K562 (cell line): ENCODE data around the gene PYROXD2. TPM values are rescaled to one million over a fixed set of nuclear protein-coding genes. Genes with fewer than 3 reads are reported as not detected.

Experiments
- ATAC-seq: fragments of 200-7000 bp; cut with Tn5 transposase; 3 replicates; pipeline ENCODE4 v1.9.1; 2020; ENCODE audit warnings: moderate library complexity
- BruUV-seq: library from RNA; stranded (reverse); fragments of 400-500 nt; replicated peaks from 2 replicates; lab custom pipeline; 2021; lab: Mats Ljungman, UMichigan
- CTCF ChIA-PET: fragments of 300-600 bp; formaldehyde crosslinking; extraction: SDS; loops from one replicate; lab custom pipeline; 2021; ENCODE audit warnings: low intra/inter-chr PET ratio; lab: Yijun Ruan, JAX
- POLR2A ChIA-PET: fragments of 300-600, 350-650 bp; sonication (Branson Sonifier 250); formaldehyde crosslinking; extraction: SDS; loops from one replicate; lab custom pipeline; 2021; ENCODE audit warnings: antibody characterized with exemption, inconsistent platforms; lab: Yijun Ruan, JAX
- DNase-seq, 4 experiments: peaks; one replicate each; pipeline versions ENCODE4 v3.0.0 to v3.0.0-alpha.2; 2011 to 2018; ENCODE audit warnings: low spot score in 3 of 4, mixed read lengths in 3 of 4; ENCODE audit errors: extremely low read depth in 1 of 4
- FAIRE-seq: peaks from 2 replicates; lab custom pipeline; 2011; peaks lifted over from hg19 to GRCh38; lab: Jason Lieb, UNC
- H2AFZ ChIP-seq: 2 replicates; pipeline ENCODE4 v1.6.0; 2011; ENCODE audit warnings: low read depth, low read length, control low read depth, inconsistent platforms
- H3K27ac ChIP-seq: fragments of 200-600 bp; 3 replicates; pipeline ENCODE4 v1.8.0; 2011; ENCODE audit warnings: low read depth, mild to moderate bottlenecking, control low read depth, inconsistent platforms, low read length, moderate library complexity, mixed read lengths; ENCODE audit errors: extremely low read depth
- H3K27me3 ChIP-seq, 2 experiments: fragments of 300-600 bp in 1 of 2; 2 replicates in 1 of 2; 3 replicates in 1 of 2; pipeline versions ENCODE4 v1.6.0 to v1.8.0; 2011; ENCODE audit warnings: inconsistent platforms in 2 of 2, low read length in 2 of 2, mild to moderate bottlenecking in 1 of 2, mixed read lengths in 1 of 2, moderate library complexity in 1 of 2; ENCODE audit not compliant: control insufficient read depth in 2 of 2, insufficient read depth in 2 of 2
- H3K36me3 ChIP-seq: fragments of 300-600 bp; 3 replicates; pipeline ENCODE4 v1.8.0; 2011; ENCODE audit warnings: mild to moderate bottlenecking, low read length, inconsistent platforms; ENCODE audit not compliant: control insufficient read depth, insufficient read depth
- H3K4me1 ChIP-seq, 2 experiments: fragments of 200-600 bp in 1 of 2; replicated peaks in 1 of 2; 2 replicates in 1 of 2; 3 replicates in 1 of 2; pipeline versions ENCODE4 v1.5.1 to v1.8.0; 2011; ENCODE audit warnings: inconsistent platforms in 2 of 2, low read length in 2 of 2, mild to moderate bottlenecking in 1 of 2, mixed read lengths in 1 of 2, moderate library complexity in 1 of 2; ENCODE audit not compliant: control insufficient read depth in 2 of 2, insufficient read depth in 2 of 2
- H3K4me2 ChIP-seq: 2 replicates; pipeline ENCODE4 v1.6.1; 2011; ENCODE audit warnings: low read length, control low read depth, inconsistent platforms, mixed read lengths; ENCODE audit not compliant: insufficient read depth
- H3K4me3 ChIP-seq: fragments of 200-600 bp; sonication (generic), shearing (Covaris generic); 2 replicates; pipeline ENCODE4 v1.5.1; 2016; ENCODE audit warnings: control low read depth, inconsistent platforms
- H3K79me2 ChIP-seq: fragments of 200-600 bp; 3 replicates; pipeline ENCODE4 v1.8.0; 2011; ENCODE audit warnings: low read length, inconsistent platforms; ENCODE audit not compliant: control insufficient read depth, insufficient read depth
- H3K9ac ChIP-seq, 2 experiments: 2 replicates each; pipeline versions ENCODE4 v1.6.0 to v1.6.1; 2011; ENCODE audit warnings: low read depth in 2 of 2, low read length in 2 of 2, control low read depth in 1 of 2, inconsistent platforms in 1 of 2, mild to moderate bottlenecking in 1 of 2, mixed read lengths in 1 of 2; ENCODE audit not compliant: insufficient read depth in 1 of 2
- H3K9me1 ChIP-seq: one replicate; pipeline ENCODE4 v1.6.0; 2011; ENCODE audit warnings: inconsistent platforms, mild to moderate bottlenecking, low read length, moderate library complexity; ENCODE audit not compliant: control insufficient read depth, insufficient read depth
- H3K9me3 ChIP-seq: replicated peaks from 2 replicates; pipeline ENCODE4 v1.5.1; 2011; ENCODE audit warnings: low read depth, low read length, inconsistent platforms; ENCODE audit not compliant: control insufficient read depth, insufficient read depth
- H4K20me1 ChIP-seq: replicated peaks from 2 replicates; pipeline ENCODE4 v1.6.1; 2011; ENCODE audit warnings: low read length, inconsistent platforms, mixed read lengths; ENCODE audit not compliant: control insufficient read depth, insufficient read depth
- C11orf30 ChIP-seq: fragments of 450-650 bp; IDR thresholded peaks from 2 replicates; pipeline ENCODE4 v1.6.1; 2016; ENCODE audit warnings: low read depth, mild to moderate bottlenecking
- EP400 ChIP-seq: fragments of 450-650 bp; IDR thresholded peaks from 2 replicates; pipeline ENCODE4 v1.6.1; 2017; ENCODE audit warnings: antibody characterized with exemption, mild to moderate bottlenecking, moderate library complexity
- ESRRA ChIP-seq: fragments of 450-650 bp; IDR thresholded peaks from 2 replicates; pipeline ENCODE4 v1.6.1; 2014; ENCODE audit warnings: low read depth, mild to moderate bottlenecking, moderate library complexity, borderline replicate concordance
- FOSL1 ChIP-seq: fragments of 200-800 bp; sonication (Bioruptor generic); conservative IDR thresholded peaks from 2 replicates; pipeline ENCODE4 v1.6.1; 2016; ENCODE audit warnings: missing genetic modification characterization, missing compliant biosample characterization
- MBD2 ChIP-seq: sonication (generic); IDR thresholded peaks from 2 replicates; pipeline ENCODE4 v1.6.1; 2016; ENCODE audit warnings: low read depth, borderline replicate concordance
- RBBP5 ChIP-seq: fragments of 200-600 bp; sonication (generic); IDR thresholded peaks from 2 replicates; pipeline ENCODE4 v1.6.1; 2012; ENCODE audit warnings: borderline replicate concordance, mild to moderate bottlenecking, low read length, control low read depth, inconsistent platforms; ENCODE audit not compliant: insufficient read depth, poor library complexity, severe bottlenecking
- RREB1 ChIP-seq: fragments of 250-450 bp; sonication (Bioruptor Pico); IDR thresholded peaks from 2 replicates; pipeline ENCODE4 v1.4.0; 2020
- ZBTB5 ChIP-seq: fragments of 450-650 bp; IDR thresholded peaks from 2 replicates; pipeline ENCODE4 v1.6.1; 2017; ENCODE audit warnings: antibody characterized with exemption
- ZNF76 ChIP-seq: fragments of 250-450 bp; sonication (Bioruptor Pico); IDR thresholded peaks from 2 replicates; pipeline ENCODE4 v1.4.0; 2020; ENCODE audit warnings: mild to moderate bottlenecking, moderate library complexity, borderline replicate concordance
- ZNF764 ChIP-seq: fragments of 250-450 bp; sonication (Bioruptor Pico); IDR thresholded peaks from 2 replicates; pipeline ENCODE4 v1.4.0; 2020; ENCODE audit warnings: low read depth, mild to moderate bottlenecking, moderate library complexity
- ZSCAN32 ChIP-seq: fragments of 450-650 bp; formaldehyde crosslinking; IDR thresholded peaks from 2 replicates; pipeline ENCODE4 v1.4.0; 2020; ENCODE audit warnings: mild to moderate bottlenecking, moderate library complexity
- WGBS: fragments of 100-300 bp; shearing (Covaris generic); methylation state at CpG from one replicate; pipeline ENCODE4 v1.1.6; 2016; ENCODE audit warnings: low coverage, mixed read lengths; ENCODE audit not compliant: insufficient coverage; ENCODE audit errors: missing lambda C conversion rate; 5-methylcytosine and 5-hydroxymethylcytosine counted together
- in situ Hi-C: fragments of 300-500 bp; cut with MboI; formaldehyde crosslinking; loops from 4 replicates; pipeline ENCODE4 v1.15.0; 2018; ENCODE audit warnings: inconsistent platforms, mixed read lengths
- intact Hi-C: fragments of 100-400 bp; cut with micrococcal nuclease; formaldehyde crosslinking; loops from 2 replicates; pipeline ENCODE4 v1.14.2; 2022
- polyA plus RNA-seq, 8 experiments: library from polyadenylated mRNA; depleted of rRNA in 4 of 8; stranded (reverse) in 5 of 8; unstranded in 3 of 8; fragments of >200 nt; fragmentation: Nextera tagmentation in 2 of 8; fragmentation: Illumina TruSeq in 1 of 8; extraction: Ambion mirVana in 2 of 8; extraction: Trizol in 1 of 8; gene quantifications; 2 replicates each; pipeline versions ENCODE4 v1.2.1 to v1.2.3, GENCODE V29; 2011 to 2014; ENCODE audit warnings: inconsistent platforms in 1 of 8, missing spikeins in 1 of 8
- total RNA-seq, 7 experiments: library from RNA; depleted of rRNA in 6 of 7; stranded (reverse); fragments of >200 nt in 6 of 7; fragmentation: Illumina TruSeq in 2 of 7; extraction: Trizol in 2 of 7; gene quantifications; 2 replicates each; pipeline versions ENCODE4 v1.2.1 to v1.2.3, GENCODE V29; 2011 to 2021; ENCODE audit warnings: low replicate concordance in 1 of 7

PYROXD2 gene
- total and polyA plus RNA-seq, 9 of the 15 experiments (the other 6 are each of a cell fraction or from before 2014, with no cell fraction given): 0.14 to 1.4 (median 0.58) TPM

- no peak for TF ChIP-seq RBBP5
These were observed 34.3 kb downstream of the PYROXD2 start (continued) for GRCh38 chr10:98380493-98381339.

DNA sequence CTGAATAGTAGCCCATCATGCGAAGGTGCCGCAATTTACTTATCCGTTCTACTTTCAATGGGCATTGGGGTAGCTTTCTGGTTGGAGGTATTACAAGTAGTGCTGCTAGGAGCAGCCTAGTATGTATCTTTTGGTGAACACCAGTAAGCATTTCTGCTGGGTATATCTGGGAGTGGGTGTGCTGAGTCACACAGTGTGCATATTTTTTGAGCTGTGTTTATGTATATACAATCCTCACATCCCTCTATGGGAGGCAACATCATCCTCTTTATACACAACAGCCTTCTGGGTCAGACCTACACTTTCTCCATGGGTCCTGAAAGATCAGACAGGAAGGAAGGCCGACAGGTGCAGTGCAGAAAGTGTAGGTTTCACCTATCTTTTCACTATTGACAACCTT is 36.3 kb downstream of the PYROXD2 start:
- peaks cover 5 to 20% of the 10 kb centered on the region in 2 experiments; a peak in 3 of 5 replicates for H3K27me3 ChIP-seq
- no TSS peak for BruUV-seq
- H3K4me1 ChIP-seq: peaks cover 0 to 6% of the 10 kb centered on the region in 2 experiments; a peak in 2 of 5 replicates
- no peaks in the 10 kb centered on the region for H3K9me1 ChIP-seq
- ChIA-PET CTCF (no interaction called here), POLR2A (no interaction called here)
- H3K9ac ChIP-seq: no peak overlapping the region
- no peak for DNase-seq
- no peak for FAIRE-seq
- no peaks in the 10 kb centered on the region for H3K36me3 ChIP-seq
- no peaks in the 10 kb centered on the region for H4K20me1 ChIP-seq
- no peak overlapping the region for H2AFZ ChIP-seq
- H3K4me2 ChIP-seq: no peak overlapping the region
- WGBS: 42% methylated on average over 4 of the region's 4 CpGs
- ATAC-seq: no peak
- intact Hi-C loops (no loop called here), in situ Hi-C loops (no loop called here)
- no peaks in the 10 kb centered on the region for H3K79me2 ChIP-seq
- H3K9me3 ChIP-seq: no peaks in the 10 kb centered on the region
- no peak overlapping the region for H3K27ac ChIP-seq
- H3K4me3 ChIP-seq: no peak overlapping the region
- TF ChIP-seq ESRRA (no peak), EP400 (no peak), RREB1 (no peak), ZNF76 (CRISPR knock-in tag) (no peak), ZNF764 (CRISPR knock-in tag) (no peak), ZBTB5 (no peak), FOSL1 (tag) (no peak), C11orf30 (no peak), ZSCAN32 (CRISPR knock-in tag) (no peak), MBD2 (no peak)
